Mammary epithelial cell (primary cell): ENCODE data around the gene MNT.

Experiments used
- EZH2 ChIP-seq: IDR thresholded peaks from 2 replicates; pipeline ENCODE4 v1.6.1; 2012; ENCODE audit warnings: low read length, inconsistent platforms, borderline replicate concordance
- TF ChIP-seq, protein P1 (sequence below), 2 donors: IDR thresholded peaks in 1 of 2; conservative IDR thresholded peaks in 1 of 2; 2 replicates each; pipeline ENCODE4 v1.5.1; 2011 to 2012; ENCODE audit warnings: inconsistent platforms in 2 of 2, low read length in 2 of 2, mild to moderate bottlenecking in 2 of 2, control low read depth in 1 of 2, low read depth in 1 of 2; ENCODE audit not compliant: insufficient read depth in 1 of 2; ENCODE audit errors: extremely low read depth in 1 of 2

DNA sequence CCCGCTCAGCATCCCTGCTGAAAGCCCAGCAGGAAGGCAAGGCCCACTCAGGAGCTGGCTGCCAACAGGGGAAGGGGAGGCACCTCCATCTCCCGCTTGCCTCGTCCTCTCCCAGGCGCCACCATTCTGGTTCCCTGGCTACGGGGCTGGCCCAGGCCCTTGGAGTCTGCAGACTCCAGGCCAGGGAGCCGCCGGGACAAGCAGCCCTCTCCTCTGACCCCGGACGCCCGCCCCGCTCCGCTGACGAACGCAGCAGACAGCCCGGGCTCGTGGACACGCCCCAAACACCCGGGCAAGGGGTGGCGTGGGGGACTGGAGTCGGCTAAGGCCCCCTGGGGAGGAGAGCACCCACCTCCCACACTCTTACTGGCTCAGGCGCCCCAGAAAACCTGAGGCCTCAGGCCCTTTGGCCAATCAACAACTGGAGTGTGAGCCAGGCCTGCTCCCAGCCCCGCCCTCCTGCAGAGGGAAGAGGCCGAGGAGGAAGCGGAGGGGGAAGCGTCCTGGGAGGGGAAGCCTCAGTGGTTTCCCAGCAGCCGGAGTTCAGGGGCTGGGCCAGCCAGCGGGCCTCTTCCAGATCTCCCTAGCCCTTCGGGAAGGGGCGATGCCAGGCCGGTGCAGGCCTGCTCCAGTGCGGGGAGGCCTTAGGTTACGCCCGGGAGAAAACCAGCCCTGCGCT lies 4.2 kb downstream of the MNT start:
- TF ChIP-seq, protein P1, sequence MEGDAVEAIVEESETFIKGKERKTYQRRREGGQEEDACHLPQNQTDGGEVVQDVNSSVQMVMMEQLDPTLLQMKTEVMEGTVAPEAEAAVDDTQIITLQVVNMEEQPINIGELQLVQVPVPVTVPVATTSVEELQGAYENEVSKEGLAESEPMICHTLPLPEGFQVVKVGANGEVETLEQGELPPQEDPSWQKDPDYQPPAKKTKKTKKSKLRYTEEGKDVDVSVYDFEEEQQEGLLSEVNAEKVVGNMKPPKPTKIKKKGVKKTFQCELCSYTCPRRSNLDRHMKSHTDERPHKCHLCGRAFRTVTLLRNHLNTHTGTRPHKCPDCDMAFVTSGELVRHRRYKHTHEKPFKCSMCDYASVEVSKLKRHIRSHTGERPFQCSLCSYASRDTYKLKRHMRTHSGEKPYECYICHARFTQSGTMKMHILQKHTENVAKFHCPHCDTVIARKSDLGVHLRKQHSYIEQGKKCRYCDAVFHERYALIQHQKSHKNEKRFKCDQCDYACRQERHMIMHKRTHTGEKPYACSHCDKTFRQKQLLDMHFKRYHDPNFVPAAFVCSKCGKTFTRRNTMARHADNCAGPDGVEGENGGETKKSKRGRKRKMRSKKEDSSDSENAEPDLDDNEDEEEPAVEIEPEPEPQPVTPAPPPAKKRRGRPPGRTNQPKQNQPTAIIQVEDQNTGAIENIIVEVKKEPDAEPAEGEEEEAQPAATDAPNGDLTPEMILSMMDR (conservative IDR thresholded peaks at IDR 0.05 in 1 of 2, IDR thresholded peaks at IDR 0.05 in 1 of 2; ENCODE audit: extremely low read depth in 1 of 2, insufficient read depth in 1 of 2, low read depth in 1 of 2, low read length in 2 of 2) = no peak
- no peak for TF ChIP-seq EZH2
